GM19324 (cell line): ENCODE data around the gene PITX2.

ENCODE experiments used
- ATAC-seq: cut with Tn5 transposase; IDR thresholded peaks from one replicate; pipeline ENCODE4 v1.9.1; 2021; ENCODE audit warnings: mild to moderate bottlenecking, moderate library complexity; ENCODE audit not compliant: unreplicated experiment, low FRiP score

Gene PITX2

GRCh38 chr4:110624904-110625494, 2.1 kb upstream of the PITX2 start:
- no peak for ATAC-seq

GRCh38 chr4:110624398-110624780, 1.5 kb upstream of the PITX2 start:
- ATAC-seq: no peak

GRCh38 chr4:110623718-110624397, 981 bp upstream of the PITX2 start:
- ATAC-seq: no peak

DNA sequence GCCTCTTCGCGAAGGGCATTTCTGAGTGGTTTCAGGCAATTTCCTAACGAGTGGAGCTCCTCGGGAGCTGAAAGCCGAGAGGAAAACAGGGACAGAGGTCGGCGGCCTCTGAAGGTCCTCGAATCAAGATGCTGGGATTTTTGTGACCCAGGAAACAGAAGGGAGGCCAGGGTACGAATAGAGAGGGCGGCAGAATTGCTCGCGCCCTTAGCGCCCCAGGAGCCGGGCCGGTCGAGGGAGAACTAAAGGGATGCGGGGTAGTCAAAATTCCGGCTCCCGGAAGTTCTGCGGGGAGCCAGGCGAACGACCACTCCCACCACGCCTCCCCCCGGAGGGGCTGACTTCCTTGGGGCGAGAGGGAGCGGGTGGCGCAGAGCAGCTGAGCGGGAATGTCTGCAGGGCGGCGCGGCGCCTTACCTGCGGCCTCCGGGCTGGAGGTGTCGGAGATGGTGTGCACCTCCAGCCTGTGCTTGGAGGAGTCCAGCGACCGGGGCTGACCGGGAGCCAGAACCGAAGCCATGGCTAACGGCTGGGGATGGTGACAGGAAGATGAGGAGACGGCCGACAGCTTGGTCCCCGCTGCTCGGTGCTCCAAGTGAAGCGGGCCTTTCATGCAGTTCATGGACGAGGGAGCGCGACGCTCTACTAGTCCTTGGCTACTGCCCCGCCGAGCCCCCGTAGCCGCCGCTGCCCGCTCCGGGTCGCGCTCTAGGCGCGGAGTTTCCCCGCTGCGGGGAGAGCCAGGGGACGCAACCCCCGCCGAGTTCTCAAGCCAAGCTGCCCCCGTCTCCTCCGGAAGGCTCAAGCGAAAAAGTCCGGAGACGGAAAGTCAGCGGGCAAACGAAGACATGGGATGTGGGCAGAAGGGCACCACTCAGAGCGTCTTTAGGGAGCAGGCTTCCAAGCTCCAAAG, 782 bp downstream of the PITX2 start:
- no peak for ATAC-seq

DNA sequence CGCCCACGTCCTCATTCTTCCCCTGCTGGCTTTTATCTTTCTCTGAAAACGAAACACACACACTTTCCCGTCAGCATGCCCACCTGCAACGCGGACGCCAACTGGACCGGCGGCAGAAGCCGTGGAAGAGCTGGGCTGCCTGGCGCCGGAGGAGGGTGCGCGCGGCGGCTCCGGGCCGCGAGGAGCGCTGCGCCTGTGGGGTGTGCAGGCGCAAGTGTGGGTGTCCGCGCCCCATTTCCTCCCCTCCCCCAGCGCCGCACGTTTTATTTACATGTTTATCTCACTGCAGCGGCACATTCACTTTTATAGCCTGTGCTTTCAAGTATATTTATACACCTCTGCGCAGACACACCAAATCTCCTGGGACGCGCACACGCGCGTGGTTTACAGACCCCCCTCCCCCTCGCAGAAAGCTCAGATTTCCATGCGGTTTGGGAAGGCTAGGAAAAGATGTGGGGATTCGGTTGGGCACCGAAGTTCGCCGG, 1.5 kb downstream of the PITX2 start:
- no peak for ATAC-seq

- no peak for ATAC-seq
These were observed 2.1 kb downstream of the PITX2 start for GRCh38 chr4:110620691-110621327.

GRCh38 chr4:110620322-110620690, 2.6 kb downstream of the PITX2 start:
- no peak for ATAC-seq

DNA sequence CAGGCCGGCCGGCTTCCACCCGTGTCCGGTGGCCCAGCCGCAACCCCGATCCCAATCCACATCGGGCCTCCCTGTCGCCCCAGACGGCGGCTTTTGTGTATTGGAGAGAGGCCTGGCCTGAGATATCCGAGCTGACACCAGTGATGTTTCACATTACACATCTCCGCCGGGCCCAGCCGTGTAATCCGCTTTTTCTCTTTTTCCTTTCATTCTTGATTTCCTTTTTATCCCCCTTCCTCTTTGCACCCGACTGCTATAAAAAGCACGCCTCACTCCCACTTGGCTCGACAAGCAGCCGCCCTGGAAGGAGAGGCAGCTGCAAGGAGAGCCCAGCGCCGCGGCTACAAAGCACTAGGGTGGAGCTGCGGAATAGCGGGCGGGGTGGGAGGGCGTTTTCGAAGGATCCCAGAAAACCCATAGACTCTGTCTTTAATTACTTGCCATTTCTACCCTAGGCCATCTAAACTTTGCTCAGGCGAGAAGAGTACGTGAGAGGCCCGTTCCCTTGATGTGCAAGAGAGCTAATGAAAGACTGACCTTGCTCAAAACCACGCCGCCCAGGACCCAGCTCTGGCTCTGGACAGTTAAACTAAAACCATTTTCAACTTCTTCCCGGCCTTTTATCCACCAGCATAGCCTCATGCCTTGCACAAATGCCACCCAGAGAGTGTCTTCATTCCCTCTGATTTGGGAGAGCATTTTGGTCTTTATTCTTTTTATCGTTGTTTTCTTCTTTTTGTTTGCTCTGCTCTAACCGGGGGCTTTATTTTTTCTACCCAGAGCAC, 3.2 kb downstream of the PITX2 start:
- ATAC-seq: no peak

DNA sequence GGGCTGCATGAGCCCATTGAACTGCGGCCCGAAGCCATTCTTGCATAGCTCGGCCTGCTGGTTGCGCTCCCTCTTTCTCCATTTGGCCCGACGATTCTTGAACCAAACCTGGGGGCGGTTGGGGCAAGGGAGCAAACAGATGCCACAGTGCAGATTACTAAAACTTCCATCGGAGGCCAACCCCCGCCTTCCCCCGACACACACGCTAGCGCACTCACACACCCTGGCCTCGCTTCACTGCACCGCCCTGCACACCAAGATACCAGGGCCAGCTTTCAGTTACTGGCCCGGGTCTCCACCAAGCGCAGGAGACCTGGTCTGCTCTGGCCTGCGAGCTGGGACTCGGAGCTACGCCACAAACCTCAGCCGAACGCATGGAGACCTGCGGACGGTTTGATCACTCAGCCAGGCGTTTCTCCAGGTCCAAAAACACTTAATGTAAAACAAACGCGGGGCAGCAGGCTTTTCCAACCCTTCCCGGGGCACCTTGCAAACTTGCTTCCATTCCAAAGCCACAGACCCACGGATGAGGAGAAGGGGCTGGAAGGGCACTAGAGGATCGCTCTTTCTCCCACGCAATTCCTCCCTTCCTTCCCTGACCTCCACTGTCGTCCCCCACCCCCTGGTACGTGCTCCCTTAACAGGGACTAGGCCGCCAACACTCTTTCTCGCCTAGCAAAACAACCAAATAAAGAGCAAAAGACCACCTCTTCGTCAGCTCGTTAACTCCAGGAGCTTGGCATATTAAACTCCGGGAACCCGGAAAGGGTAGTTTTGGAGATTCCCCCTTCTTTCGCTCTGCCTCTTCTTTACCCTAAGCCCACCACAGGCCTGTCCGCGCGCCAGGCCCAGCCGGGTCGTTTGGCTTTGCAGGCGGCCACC, 4.1 kb downstream of the PITX2 start:
- no peak for ATAC-seq

DNA sequence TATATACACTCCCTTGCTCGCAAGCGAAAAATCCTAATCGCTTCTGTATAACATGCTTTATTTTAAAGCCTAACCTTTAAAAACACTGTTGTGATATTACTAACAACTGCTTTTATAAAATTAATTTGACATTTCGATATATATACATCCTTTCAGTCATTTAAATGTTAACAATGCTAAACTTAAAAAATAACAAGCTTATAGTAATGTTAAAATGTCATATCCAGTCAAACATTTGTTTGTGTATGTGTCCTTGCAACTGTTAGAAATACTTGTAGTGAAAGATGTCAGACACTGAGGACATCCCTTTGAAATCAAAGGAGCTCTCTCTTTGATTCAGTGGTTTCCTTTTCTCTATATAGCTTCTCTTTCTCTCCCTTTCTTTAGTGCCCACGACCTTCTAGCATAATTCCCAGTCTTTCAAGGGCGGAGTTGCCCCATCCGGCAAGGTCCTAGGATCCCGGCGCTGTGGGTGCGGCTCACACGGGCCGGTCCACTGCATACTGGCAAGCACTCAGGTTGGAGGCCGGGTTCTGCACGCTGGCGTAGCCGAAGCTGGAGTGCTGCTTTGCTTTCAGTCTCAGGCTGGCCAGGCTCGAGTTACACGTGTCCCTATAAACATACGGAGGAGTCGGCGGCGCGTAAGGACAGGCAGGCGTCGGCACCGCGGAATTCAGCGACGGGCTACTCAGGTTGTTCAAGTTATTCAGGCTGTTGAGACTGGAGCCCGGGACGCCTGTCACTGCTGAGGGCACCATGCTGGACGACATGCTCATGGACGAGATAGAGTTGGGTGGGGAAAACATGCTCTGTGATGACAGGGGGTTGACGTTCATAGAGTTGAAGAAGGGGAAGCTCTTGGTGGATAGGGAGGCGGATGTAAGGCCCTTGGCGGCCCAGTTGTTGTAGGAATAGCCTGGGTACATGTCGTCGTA, 5.0 kb downstream of the PITX2 start:
- ATAC-seq: no peak

DNA sequence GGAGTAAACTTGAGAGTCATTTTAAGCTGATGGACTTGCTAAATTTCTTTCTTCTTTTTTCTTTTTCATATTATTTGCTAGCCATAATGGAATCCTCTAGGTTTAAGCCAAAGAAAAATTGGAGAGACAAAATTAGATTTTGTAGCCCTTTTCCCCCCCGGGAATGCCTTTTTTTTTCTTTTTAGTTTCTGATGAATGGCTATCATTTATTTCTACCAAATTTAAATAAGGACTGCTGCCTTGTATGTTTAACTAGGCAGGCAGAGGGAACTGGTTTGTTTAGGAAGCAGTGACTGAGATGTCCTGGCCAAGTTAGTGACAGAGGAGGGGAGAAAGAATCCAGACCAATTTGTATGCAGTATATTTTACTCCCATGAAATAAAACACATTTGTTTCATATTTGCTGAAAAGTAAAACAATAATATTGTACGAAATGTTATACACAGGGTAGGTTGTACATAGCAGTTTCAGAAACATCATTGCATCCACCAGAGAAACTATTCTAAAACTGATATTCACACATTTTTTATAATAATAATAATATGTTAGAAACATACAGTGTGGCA, 5.7 kb downstream of the PITX2 start:
- ATAC-seq: no peak

DNA sequence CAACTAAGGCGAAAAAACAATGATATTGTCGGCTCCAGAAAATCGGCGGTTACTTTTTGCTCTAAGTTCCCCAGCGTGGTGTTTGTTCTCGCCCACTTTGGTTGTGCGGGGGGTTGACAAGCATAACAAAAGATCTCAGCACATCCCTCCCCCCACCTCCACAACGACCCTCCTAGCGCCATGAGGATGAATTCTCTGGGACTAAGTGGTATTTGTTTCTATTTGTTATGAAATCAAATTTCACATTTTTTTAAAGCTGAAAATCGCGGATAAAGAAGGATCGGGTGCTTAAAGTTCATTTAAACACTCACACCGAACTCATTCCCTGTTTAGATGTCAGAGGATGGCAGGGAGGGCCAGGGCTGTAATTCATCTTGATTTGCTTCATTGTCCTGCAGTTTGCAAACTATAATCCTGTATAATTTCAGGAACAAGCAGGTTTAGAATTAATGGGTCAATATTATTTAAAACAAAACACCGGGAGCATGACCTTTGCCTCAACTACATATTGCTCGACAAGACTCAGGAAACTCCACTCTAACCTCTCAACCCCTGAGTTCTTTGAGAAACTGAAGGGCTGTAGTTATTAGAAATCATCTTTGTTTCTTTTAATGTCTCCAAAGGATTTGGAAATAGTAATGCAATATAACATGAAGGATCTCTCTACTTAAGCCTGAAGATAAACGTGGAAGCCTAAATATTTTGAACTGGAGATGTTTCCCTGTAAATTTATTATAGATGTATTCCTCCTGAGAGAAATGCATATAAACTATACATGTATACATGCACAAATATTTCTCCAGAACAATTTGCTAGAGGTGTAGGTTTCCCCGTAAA, 6.4 kb downstream of the PITX2 start:
- ATAC-seq: no peak

GRCh38 chr4:110615353-110616237, 7.3 kb downstream of the PITX2 start:
- no peak for ATAC-seq

DNA sequence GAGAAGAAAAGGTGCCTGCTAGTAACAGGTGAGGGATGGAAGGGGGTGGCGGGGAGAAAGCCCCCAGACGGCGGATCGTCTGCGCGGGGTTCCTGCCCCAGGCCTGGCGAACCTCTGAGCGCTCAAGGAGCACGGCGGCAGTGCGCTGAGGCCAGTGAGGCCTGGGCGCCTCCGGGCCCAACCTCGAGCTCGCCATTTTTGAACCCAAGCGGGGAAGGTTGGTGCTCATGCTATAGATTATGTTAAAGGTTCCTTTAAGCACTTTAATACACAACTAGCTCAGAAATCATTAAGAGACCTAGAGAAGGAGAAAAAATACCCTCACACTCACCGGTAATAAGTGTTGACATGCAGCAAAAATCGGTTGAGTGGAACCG, 7.9 kb downstream of the PITX2 start:
- no peak for ATAC-seq

DNA sequence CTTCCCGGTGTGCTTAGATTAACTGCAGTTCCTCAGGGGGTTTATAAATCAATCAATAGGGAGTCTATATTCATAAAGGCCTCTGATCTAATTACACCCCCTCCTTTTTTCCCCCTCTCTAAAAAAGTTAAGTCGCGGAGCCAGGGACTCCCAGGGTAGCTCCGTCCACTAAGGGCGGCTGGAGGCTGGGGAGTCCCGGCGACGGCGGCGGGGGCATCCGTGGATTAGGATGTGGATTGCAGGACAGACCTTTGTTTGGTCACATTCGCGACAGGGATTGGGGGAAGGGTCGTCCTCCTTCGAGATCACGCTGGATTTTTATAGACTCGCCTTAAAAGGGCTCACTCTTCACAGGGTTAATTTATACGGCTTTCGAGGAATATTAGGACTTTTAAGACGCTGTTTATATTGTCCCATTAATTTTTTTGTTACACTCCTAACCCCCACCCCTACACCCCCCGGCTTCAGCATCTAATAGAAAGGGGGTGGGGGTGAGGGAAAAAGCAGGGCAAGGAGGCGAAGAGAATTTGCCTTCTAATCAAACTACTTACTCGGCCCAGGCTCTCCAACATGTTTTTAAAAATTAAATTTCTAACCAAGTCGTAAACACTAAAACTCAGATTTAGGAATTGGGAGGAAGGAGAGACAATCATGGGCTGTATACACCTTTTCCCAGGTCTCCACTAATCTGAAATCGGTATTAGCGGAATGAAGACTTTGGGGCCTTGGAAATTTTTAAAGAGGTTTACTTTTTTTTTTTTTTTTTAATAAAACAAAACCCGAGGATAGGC, 8.5 kb downstream of the PITX2 start:
- ATAC-seq: no peak
